Left hindlimb (tissue), 1 donor: ENCODE measurements around the gene SLC25A26.
A peak's percentile ranks its signal among the peaks of the same experiment; 100 is the strongest.

Experiments used
- DNase-seq: peaks from one replicate; pipeline ENCODE4 v3.0.0-alpha.2; 2018

SLC25A26 gene

GRCh38 chr3:66399529-66400232 is 178.9 kb downstream of the SLC25A26 start:
- DNase-seq, result no peak

- DNase-seq, result no peak
Measured at GRCh38 chr3:66400411-66401156, 179.8 kb downstream of the SLC25A26 start.

DNA sequence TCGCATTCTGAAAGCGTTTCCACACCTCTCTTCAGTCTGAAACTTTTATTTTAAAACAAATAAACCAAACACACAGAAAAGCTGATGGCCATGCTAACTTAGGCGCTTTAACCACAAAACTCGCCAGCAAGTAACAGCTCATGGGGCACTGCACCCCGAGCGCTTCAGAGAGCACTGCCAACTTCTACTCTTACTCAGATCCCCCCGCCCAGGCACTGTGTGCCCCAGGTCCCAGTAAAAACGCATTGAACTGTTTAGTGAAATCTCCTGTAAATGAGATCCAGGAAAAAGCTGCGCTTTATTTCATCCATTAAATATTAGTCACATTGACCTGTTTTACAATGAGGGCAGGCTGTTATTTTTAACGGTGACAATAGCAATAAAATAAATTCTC is 180.4 kb downstream of the SLC25A26 start:
- DNase-seq, result no peak

GRCh38 chr3:66401675-66402491 is 181.1 kb downstream of the SLC25A26 start:
- peak; percentile 65 for DNase-seq

DNA sequence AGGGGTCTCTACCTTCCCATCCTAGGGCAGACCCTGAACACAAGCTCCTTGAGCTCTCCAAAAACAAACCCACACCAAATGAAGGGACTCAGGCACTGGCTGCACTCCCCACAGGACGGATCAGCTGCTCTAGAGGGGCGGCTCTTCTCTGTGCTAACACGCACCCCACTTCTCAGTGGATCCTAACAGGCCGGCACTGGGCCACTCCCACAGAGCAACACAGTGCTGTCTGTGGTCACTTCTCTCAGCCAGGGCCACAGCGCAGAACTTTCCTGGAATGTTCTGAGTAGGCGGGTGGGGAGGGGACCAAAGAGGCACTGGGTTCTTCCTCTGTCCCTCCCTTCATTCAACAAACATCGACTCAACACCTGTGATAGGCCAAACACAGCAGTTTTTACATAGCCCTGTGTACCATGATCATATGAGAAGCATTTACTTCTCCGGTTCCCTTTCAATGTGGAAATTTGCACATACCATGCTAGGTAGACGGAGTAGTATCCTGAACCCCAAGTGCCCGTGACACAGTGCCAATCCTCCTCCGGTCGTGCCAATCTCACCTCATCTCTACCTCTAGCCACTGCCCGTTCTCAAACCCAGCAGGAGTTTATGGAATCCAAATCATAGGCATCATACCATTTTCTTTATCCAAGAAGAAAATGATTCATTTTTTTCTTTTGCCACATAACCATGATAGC is 181.9 kb downstream of the SLC25A26 start:
- DNase-seq, result no peak

- no peak for DNase-seq
Measured at GRCh38 chr3:66403323-66403990, 182.7 kb downstream of the SLC25A26 start.

DNA sequence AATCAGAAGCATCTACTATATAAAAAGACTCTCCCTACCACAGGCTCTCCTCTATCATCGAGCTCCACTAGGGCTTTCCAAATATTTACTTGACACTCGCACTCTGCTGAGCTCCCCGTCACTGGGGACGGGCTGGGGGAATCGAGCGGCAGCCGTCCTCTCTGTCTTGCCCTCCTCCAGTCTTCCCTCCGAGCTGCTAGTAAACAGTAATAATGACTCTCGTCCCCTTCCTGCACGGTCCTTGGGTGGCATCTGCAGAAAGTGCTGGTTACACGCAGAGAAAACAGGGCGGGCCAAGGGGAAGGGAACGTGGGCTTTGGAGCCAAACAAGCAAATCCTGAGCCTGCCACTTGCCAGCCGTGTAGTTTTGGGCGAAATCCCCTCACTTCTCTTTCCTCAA is 183.4 kb downstream of the SLC25A26 start:
- DNase-seq, result no peak

DNA sequence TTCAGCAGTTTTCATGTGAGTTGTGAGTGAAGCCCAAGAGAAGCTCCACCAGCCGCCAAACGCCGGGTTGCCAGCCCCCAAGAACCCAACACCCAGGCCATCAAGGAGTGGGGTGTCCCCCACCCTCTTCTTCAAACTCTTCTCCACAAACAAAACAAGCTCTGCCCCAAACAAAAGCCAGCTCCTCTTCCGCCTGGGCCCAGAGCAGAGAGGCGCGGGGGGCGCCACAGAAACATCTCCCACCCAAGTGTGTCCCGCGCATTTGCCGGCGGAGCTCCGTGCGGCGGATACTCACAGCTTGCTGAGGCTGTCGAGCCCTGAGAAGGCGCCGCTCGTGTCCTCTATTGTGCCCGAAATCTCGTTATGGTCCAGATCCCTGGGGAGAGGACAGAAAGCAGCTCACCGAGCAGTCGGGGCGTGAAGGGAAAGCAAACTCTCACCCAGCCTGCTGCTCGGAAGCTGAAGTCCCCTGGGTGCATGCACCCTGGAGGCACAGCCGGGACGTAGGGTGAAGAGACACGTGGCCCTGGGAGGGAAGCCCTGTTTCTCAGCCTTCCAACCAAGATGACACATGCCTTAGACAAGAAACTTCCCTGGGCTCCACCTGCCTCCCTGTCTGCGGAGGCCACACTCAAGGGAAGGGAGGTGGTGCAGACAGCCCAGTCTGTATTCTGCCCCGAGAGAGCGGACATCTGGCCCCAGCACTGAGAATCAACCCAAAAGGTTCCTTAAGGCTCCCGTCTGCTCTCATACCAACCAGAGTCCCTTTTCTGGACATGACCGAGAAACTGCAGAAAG is 184.3 kb downstream of the SLC25A26 start:
- no peak for DNase-seq

DNA sequence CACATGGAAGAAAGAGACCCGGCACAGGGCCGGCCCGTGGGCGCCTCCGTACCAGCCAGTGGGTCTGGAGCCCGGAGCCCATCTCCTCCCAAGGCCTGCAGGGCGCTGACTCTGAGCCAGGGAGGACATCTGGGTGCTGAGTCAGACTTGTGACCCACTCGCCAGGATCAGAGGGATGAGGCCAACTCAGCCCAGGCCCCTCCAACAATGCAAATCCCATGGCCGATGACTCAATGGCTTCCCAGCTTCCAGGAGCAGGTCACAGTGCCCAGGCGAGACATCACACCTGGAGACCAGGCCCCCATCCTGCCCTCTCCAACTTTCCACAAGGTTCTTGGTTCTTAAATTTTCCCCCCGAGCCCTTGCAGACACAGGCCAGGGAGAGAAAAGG is 184.9 kb downstream of the SLC25A26 start:
- no peak for DNase-seq

GRCh38 chr3:66406163-66406562 is 185.4 kb downstream of the SLC25A26 start:
- no peak for DNase-seq

- no peak for DNase-seq
Measured at GRCh38 chr3:66406831-66407610, 186.2 kb downstream of the SLC25A26 start.

DNA sequence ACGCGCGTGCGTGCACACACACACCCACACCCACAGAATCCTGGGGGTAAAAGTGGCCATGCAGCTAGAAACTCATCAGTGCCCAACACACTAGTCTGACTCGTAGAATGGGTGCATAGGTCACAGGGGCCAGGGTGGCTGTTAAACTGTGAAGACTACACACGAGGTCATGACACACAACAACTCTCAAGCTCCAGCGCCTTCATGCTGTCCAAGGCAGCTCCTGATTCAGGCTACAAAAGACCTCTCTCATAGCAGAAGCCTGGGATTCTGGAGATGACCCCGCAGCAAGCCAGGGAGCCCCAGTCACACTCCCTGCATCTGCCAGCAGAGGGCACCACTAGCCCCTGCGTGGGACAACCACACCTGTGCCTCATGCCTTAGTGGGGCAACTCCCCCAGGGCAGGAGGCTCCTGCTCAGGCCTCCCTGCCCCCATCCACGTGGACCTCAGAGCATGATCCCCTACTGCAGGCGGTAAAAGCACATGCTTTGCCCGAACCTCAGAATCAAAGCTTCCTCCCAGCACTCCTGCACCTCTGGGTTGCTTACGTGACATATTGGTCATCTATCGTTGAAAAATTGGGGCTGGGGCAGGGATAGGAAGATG is 186.9 kb downstream of the SLC25A26 start:
- DNase-seq, result peak; percentile 73

DNA sequence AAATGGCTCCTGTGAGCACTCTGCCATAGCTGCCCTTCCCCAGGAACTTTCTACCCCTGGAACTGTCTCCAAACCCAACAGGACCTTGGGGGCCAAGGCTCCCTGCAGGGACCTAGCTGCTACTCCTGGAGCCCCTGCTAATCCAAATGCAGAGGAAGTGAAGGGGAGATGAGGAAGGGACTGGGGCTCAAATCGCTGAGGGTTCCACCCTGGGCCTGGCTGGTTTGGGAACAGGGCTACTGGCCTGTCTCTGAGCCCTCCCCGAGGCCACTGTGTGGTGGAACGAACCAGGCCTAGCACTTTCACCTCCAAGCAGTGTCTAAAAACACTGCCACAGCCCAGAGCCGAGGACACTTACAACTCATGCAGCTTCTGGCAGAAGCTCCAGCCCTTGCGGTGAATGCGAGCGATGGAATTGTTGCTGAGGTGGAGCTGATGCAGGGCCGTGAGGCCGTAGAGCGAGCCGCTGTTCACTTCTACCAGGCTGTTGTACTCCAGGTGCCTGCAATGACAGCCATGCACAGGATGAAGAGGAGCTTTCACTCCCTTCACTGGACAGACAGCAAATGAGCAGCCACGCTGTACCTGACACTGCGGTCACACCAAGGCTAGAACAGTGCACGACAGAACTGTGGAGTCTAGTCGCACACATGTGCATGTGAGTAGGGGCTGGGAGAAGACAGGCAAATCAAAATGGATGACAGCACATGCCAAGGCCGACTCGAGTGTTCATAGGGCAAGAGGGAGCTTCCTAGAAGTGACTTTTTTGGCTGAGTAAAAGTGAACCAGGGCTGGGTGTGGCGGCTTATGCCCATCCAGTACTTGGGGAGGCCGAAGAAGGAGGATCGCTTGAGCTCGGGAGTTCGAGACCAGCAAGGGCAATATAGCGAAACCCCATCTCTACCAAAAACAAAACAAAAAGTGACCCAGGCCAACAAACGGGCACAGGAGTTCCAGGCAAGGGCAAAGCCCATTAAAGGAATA is 189.3 kb downstream of the SLC25A26 start:
- no peak for DNase-seq

DNA sequence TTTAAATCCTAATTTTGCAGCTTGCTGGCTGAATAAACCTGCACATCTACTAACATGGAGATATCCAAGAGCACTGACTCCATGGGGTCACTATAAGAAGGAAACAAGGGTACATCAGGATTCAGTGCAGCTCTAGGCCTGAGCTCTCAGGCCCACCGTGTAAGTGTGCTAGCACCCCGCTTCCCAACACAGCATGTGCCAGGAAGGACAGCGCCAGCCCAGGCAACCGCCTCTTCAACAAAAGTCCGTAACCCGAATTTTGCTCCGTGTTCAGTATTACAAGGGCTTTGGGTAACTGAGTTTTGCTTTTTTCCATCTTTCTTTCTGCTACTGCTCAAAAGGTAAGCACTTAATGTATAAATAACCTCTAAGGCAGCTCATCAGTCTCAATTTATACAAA is 190.2 kb downstream of the SLC25A26 start:
- no peak for DNase-seq

DNA sequence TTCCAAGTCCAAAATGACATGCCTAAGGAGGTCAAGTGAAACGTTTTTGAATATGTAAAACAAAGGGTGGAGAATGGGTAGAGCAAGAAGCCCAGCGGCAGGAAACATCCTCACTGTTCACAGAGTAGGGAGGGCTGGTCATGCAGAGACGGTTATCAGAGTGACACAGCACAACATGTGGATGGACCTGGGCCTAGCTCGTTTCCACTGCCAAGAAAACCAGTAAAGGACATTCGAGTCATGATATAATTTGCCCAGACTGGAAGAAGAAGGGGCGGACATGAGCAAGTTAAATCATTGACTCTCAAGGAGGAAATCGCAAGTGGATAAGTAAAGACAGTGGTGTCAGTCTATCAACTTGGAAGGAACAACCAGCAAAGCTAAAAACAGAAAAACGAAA is 190.7 kb downstream of the SLC25A26 start:
- DNase-seq, result no peak

- DNase-seq, result no peak
Measured at GRCh38 chr3:66411961-66412887, 191.4 kb downstream of the SLC25A26 start.

- no peak for DNase-seq
Measured at GRCh38 chr3:66413151-66413751, 192.4 kb downstream of the SLC25A26 start.
